HFF-Myc (cell line): ENCODE measurements around the gene MSMB.

ENCODE experiments used
- DNase-seq: peaks from one replicate; pipeline ENCODE4 v3.0.0-alpha.2; 2011; ENCODE audit warnings: low read depth; ENCODE audit errors: extremely low read depth
- H3K4me3 ChIP-seq: replicated peaks from 2 replicates; pipeline ENCODE4 v1.5.1; 2011; ENCODE audit warnings: low read depth, mild to moderate bottlenecking, control low read depth, low read length
- TF ChIP-seq, protein P1 (sequence below): IDR thresholded peaks from 2 replicates; pipeline ENCODE4 v1.5.1; 2012; ENCODE audit warnings: mild to moderate bottlenecking, low read depth, low read length, control low read depth; ENCODE audit errors: missing control alignments

MSMB gene

DNA sequence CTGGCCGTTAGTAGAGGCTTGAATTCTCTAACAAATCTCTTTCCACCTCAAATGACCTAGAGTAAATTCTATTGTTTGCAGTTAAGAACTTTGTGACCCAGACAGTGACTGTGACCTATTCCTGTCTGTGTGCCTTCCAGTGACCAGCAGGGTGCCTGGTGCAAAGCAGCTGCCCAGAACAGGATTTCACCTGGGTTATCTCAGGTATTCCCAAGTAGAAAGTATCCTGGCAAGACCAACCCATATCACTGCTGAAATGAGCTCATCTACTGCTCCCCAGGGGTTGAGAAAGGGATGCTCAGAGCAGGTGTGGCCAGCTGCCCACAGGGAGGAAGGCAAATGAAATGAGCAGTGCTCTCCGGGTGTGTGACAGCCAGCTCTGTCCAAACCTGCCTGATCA is 2.1 kb upstream of the MSMB start:
- no peak for DNase-seq
- TF ChIP-seq, protein P1, sequence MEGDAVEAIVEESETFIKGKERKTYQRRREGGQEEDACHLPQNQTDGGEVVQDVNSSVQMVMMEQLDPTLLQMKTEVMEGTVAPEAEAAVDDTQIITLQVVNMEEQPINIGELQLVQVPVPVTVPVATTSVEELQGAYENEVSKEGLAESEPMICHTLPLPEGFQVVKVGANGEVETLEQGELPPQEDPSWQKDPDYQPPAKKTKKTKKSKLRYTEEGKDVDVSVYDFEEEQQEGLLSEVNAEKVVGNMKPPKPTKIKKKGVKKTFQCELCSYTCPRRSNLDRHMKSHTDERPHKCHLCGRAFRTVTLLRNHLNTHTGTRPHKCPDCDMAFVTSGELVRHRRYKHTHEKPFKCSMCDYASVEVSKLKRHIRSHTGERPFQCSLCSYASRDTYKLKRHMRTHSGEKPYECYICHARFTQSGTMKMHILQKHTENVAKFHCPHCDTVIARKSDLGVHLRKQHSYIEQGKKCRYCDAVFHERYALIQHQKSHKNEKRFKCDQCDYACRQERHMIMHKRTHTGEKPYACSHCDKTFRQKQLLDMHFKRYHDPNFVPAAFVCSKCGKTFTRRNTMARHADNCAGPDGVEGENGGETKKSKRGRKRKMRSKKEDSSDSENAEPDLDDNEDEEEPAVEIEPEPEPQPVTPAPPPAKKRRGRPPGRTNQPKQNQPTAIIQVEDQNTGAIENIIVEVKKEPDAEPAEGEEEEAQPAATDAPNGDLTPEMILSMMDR = no peak
- H3K4me3 ChIP-seq = no peak overlapping the region

DNA sequence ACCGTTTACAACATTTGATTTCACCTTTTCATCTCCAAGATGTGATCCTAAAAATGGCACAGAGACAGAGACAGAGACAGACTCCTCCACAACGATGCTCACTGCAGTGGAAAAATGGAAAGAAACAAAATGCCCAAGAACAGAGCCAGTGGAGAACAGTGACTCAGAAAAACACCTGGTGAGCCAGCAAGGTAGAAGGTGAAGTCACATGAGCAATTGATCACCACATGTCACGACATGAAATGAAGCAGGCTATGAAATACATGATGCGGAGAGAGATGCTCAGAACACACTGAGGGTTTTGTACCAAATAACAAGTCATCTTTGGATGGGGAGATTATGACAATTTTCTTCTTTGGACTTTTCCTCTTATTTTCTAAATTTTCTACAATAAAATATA is 3.5 kb downstream of the MSMB start:
- no peak for DNase-seq
- TF ChIP-seq, protein P1 = no peak
- H3K4me3 ChIP-seq = no peak overlapping the region

DNA sequence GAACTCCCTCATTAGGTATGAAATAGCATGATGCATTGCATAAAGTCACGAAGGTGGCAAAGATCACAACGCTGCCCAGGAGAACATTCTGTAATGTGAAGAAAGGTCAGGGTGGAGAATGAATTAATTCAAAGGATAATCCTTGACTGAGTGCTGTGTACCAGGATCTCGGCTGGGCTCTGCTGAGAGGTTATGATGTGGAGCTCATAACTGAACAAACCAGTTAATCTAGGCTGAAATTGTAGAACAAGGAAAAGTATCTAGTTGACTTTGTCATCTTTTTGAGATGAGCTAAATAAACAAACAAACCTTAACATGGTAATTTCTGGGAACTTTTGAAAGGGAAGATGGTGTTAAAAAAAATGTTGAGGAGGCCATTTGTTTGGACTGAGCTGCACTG is 6.1 kb downstream of the MSMB start:
- TF ChIP-seq, protein P1 = no peak
- no peak overlapping the region for H3K4me3 ChIP-seq
- no peak for DNase-seq

DNA sequence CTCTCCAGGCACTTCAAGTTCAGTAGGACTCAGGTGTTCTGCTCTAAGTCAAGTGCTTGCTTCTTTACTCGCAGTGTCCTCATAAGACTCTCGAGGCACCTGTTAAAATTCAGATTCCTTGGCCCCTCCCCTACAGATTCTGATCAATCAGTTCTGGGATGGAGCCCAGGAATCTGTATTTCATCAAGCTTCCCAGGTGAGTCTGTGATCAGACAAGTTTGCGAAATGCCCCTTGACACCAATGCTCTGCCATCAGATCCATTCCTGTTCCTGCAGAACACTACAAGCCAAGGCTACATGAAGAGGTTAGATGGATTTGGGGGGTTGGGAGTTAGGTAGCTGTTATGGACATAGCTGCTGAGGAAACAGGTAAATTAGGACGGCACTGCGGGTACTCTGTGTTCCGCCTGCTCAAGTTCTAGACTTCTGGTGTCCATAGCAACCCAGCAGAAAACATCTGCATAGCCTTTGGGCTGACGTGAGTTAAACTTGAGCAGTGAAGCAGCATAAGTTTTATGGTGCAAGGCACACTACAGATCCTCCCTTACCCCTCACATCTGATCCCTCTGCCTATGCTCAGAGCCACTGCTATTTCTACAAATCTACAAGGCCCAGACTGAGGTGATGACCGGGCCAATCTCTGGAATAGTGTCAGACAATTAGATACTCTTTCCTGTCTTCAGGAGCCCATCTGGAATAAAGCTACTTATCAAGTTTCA is 8.8 kb downstream of the MSMB start:
- no peak for DNase-seq
- TF ChIP-seq, protein P1 = no peak
- H3K4me3 ChIP-seq = no peak overlapping the region

DNA sequence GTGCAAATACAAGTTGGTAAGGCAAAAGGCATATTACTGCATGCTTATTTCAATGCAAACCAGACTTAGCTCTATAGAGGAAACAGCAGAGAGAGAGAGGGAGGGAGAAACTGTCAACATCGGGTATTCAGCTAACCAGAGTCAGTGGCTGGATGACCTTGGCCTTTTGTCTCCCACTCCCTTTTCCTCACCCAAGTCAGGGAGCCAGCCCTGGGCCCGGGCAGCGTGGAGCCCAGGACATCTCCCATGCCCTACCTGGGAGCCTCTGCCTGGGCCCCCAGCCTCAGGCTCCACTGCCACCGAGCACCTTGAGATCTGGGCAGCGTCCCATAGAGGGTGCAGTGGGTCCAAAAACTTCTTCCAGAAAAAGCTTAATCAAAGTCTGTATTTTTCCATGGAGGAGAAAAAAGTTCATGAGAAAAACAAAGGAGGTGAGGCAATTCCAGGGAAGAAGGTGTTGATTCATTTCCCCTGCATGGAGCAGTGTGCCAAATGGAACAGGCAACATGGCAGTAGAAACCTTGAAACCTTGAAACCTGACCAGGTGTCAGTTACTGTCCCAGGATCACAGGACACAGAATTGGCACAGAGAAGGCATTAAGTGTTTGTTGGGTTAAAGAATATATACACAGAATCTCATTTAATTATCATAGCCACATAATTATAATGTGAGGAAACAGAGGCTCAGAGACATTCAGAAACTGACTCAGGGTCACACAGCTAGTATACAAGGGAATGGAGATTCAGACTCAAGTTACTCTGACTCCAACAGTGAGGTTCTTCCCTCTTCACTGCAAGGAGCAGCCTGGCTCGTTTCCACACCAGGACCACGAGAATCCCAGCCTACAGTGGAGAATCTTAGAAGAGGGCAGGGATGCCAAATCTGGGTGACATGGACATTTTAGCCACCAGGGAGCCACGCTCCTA is 9.9 kb downstream of the MSMB start:
- DNase-seq = no peak
- TF ChIP-seq, protein P1 = no peak
- H3K4me3 ChIP-seq = no peak overlapping the region

DNA sequence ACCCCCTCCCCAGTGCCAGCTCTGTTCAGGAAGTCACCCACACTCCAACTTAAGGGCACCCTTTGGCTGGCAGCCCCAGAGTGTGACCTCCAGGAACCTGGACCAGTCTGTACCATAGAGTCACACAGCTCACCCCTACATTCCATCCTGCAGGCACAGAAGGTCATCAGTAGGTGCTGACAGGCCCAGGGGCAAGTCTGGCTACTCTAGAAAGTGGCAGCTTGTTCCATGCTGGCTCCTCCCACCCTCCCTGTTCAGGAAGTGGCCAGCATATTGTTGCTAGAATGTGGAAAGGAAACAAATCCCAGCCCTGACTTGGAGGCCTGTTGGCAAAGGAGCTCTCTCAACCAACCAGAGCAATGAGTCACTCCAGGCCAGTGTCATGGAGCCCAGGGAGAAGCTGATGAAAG is 12.5 kb downstream of the MSMB start:
- TF ChIP-seq, protein P1 = no peak
- no peak overlapping the region for H3K4me3 ChIP-seq
- DNase-seq = no peak
